ENCODE results near the gene DEFB132.
A peak's percentile ranks its signal among the peaks of the same experiment; 100 is the strongest.

The DEFB132 gene

DNA sequence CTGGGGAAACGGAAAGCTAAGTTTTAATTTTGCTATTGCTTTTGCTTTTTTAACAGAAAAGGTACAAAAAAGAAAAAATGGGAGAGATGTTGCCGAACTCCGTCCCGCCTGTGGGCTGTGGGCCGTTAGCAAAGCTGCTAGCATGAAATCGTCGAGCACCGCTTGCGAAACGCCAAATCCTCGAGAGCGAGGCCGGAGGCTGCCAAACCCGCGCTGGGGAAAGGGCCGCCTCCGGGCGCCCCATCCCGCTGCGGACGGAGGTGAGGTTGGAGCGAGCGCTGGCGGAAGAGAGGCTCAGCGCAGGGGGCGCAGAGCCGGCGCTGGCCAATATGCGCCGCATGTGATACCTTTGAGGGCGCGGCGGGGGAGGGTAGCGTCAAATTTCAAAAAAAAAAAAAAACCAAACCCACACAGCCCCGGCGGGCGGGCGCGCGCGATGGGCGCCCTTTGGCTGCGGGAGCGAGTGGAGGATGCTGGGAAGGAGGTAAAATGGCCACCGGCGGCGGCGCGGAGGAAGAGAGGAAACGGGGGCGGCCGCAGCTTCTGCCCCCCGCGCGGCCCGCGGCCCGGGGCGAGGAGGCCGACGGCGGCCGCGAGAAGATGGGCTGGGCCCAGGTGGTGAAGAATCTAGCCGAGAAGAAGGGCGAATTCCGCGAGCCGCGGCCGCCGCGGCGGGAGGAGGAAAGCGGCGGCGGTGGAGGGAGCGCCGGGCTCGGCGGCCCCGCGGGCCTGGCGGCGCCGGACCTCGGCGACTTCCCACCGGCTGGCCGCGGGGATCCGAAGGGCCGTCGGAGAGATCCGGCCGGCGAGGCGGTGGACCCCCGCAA is 39.8 kb downstream of the DEFB132 start, which contains the start of gene ZCCHC3:
TSS of gene ZCCHC3 (plus strand) at position 473 of the 827 bp plus-strand sequence. CDS start at position 490, 17 bp downstream.
- H3K36me3 ChIP-seq (ENCODE audit: control insufficient read depth in 2 of 2, insufficient read depth in 2 of 2, low read length in 2 of 2): peaks cover 2 to 4% of the 10 kb centered on the region in 2 donors
- no peaks in the 10 kb centered on the region for H3K9me3 ChIP-seq (ENCODE audit: control insufficient read depth in 2 of 2, low read length in 2 of 2)
- peak within 1 kb of the TSS; percentile 84 to 92 for H3K9ac ChIP-seq (ENCODE audit: low read length in 2 of 2)
- H3K27me3 ChIP-seq (ENCODE audit: control insufficient read depth in 1 of 2, insufficient read depth in 2 of 2, low read length in 2 of 2): no peaks in the 10 kb centered on the region
- H3K4me3 ChIP-seq (ENCODE audit: low read length in 2 of 2): peak within 1 kb of the TSS; percentile 91 to 97
- peak within 1 kb of the TSS; percentile 87 for H3K27ac ChIP-seq (ENCODE audit: low read length)
- peaks cover 27% of the 10 kb centered on the region for H3K4me1 ChIP-seq (ENCODE audit: control insufficient read depth, insufficient read depth, low read length)

DNA sequence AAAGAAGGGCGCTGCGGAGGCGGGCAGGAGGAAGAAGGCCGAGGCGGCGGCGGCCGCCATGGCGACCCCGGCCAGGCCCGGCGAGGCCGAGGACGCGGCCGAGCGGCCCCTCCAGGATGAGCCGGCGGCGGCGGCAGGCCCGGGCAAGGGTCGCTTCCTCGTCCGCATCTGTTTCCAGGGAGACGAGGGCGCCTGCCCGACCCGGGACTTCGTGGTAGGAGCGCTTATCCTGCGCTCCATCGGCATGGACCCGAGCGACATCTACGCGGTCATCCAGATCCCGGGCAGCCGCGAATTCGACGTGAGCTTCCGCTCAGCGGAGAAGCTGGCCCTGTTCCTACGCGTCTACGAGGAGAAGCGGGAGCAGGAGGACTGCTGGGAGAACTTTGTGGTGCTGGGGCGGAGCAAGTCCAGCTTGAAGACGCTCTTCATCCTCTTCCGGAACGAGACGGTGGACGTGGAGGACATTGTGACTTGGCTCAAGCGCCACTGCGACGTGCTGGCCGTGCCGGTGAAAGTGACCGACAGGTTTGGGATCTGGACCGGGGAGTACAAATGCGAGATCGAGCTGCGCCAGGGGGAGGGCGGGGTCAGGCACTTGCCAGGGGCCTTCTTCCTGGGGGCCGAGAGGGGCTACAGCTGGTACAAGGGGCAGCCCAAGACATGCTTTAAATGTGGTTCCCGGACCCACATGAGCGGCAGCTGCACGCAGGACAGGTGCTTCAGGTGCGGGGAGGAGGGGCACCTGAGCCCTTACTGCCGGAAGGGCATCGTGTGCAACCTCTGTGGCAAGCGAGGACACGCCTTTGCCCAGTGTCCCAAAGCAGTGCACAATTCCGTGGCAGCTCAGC is 40.6 kb downstream of the DEFB132 start:
- peaks cover 27% of the 10 kb centered on the region for H3K4me1 ChIP-seq (ENCODE audit: control insufficient read depth, insufficient read depth, low read length)
- H3K27ac ChIP-seq (ENCODE audit: low read length): peak overlapping the region; percentile 87
- peaks cover 4% of the 10 kb centered on the region in 2 donors for H3K36me3 ChIP-seq (ENCODE audit: control insufficient read depth in 2 of 2, insufficient read depth in 2 of 2, low read length in 2 of 2)
- H3K4me3 ChIP-seq (ENCODE audit: low read length in 2 of 2): peak overlapping the region; percentile 91 to 97
- no peaks in the 10 kb centered on the region for H3K27me3 ChIP-seq (ENCODE audit: control insufficient read depth in 1 of 2, insufficient read depth in 2 of 2, low read length in 2 of 2)
- no peaks in the 10 kb centered on the region for H3K9me3 ChIP-seq (ENCODE audit: control insufficient read depth in 2 of 2, low read length in 2 of 2)
- peak overlapping the region; percentile 84 to 92 for H3K9ac ChIP-seq (ENCODE audit: low read length in 2 of 2)

DNA sequence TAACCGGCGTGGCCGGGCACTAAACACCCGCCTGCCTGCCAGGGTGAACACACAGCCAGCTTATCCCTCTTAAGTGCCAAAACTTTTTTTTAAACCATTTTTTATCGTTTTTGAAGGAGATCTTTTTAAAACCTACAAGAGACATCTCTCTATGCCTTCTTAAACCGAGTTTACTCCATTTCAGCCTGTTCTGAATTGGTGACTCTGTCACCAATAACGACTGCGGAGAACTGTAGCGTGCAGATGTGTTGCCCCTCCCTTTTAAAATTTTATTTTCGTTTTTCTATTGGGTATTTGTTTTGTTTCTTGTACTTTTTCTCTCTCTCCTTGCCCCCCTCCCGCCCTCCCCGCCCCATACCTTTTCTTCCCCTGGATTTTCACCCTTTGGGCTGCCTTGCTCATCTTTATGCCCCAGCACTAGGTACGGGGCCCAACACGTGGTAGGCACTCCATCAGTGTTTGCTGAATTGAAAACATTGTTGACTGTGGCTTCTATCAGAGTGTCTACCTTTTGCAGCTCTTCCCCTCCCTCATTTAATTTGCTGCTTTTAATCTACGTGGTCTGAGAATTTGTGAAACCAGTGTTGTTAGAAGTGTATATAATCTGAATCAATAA is 41.4 kb downstream of the DEFB132 start:
- Histone ChIP-seq H3K27me3 (ENCODE audit: control insufficient read depth in 1 of 2, insufficient read depth in 2 of 2, low read length in 2 of 2) (no peaks in the 10 kb centered on the region), H3K9me3 (ENCODE audit: control insufficient read depth in 2 of 2, low read length in 2 of 2) (no peaks in the 10 kb centered on the region), H3K4me1 (ENCODE audit: control insufficient read depth, insufficient read depth, low read length) (peaks cover 27% of the 10 kb centered on the region), H3K9ac (ENCODE audit: low read length in 2 of 2) (peak overlapping the region; percentile 84 to 92), H3K27ac (ENCODE audit: low read length) (peak overlapping the region; percentile 87), H3K36me3 (ENCODE audit: control insufficient read depth in 2 of 2, insufficient read depth in 2 of 2, low read length in 2 of 2) (peaks cover 4% of the 10 kb centered on the region in 2 donors), H3K4me3 (ENCODE audit: low read length in 2 of 2) (peak overlapping the region; percentile 91 to 97)

DNA sequence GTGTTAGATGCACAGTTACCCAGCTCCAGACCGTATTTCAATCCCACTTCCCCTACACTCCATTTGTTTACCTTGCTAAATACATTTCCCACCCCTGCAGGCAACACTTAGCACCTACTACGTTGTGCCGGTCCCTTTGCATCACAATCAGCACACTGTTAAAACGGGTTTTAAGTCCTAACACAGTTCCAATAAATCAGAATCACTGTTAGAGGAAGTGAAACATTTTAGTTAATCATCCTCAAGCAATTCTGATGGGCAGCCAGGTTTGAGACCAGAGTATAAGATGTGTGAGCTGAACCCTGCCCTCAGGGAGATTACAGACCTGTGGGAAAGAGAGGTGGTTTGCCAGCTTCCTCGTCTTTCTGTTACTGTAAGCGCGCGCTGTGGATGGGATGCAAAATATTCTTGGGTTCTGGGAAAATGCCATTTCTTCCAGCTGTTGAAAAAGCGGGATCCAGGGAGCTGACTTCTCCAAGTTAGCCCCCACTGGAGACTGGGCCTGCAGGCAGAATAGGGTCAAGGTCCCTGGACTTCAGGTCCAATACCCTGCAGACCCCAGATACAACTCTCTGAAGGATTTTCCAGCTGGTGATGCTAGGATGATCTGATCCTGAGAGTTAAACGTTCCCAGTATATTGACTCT is 42.9 kb downstream of the DEFB132 start:
- Histone ChIP-seq H3K4me3 (ENCODE audit: low read length in 2 of 2) (peak overlapping the region; percentile 45 to 97), H3K36me3 (ENCODE audit: control insufficient read depth in 2 of 2, insufficient read depth in 2 of 2, low read length in 2 of 2) (peaks cover 4% of the 10 kb centered on the region in 2 donors), H3K27ac (ENCODE audit: low read length) (no peak overlapping the region), H3K27me3 (ENCODE audit: control insufficient read depth in 1 of 2, insufficient read depth in 2 of 2, low read length in 2 of 2) (no peaks in the 10 kb centered on the region), H3K4me1 (ENCODE audit: control insufficient read depth, insufficient read depth, low read length) (peaks cover 27% of the 10 kb centered on the region), H3K9me3 (ENCODE audit: control insufficient read depth in 2 of 2, low read length in 2 of 2) (no peaks in the 10 kb centered on the region), H3K9ac (ENCODE audit: low read length in 2 of 2) (peak overlapping the region in 1 of 2 donors; percentile 39)

DNA sequence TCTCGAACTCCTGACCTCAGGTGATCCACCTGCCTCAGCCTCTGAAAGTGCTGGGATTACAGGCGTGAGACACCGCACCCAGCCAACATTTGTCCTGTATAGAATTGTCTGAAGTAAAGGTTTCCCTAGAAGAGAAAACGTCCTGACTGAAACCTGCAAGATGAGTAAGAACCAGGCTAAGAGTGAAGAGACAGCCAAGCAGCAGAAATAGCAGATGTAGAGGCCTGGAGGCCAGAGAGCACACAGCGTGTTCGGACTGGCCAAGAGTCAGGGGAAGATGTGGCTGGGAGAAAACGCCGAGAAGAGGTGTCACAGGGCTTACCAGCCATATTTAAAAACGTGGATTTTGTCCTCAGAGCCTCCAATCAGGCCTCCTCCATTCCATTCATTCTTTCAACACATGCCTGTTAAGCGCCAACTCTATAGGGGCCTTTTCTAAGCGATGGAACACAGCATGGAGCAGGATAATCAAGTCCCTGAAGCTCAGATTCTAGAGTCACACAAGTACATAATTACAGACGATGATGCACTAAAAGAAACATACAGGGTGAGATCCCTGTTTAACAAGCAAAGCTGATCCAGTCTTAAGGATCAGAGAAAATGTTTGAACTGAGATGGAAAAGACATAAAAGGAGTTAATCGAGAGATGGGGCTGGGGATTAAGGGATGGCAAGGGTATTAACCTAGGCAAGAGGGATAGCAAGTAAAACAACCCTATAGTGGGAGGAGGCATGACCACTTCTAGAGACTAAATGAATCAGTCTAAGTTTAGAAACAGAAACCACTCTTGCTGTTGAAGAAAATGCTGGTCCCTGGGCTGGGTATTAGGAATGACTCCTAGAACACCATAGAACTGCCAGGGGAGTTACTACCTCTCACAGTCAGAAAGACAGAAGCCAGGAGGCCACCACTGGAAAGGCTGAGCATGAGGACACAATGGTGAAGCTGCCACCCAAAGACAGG is 44.6 kb downstream of the DEFB132 start:
- no peak overlapping the region for H3K27ac ChIP-seq (ENCODE audit: low read length)
- H3K9me3 ChIP-seq (ENCODE audit: control insufficient read depth in 2 of 2, low read length in 2 of 2): no peaks in the 10 kb centered on the region
- H3K27me3 ChIP-seq (ENCODE audit: control insufficient read depth in 1 of 2, insufficient read depth in 2 of 2, low read length in 2 of 2): no peaks in the 10 kb centered on the region
- peaks cover 4% of the 10 kb centered on the region in 2 donors for H3K36me3 ChIP-seq (ENCODE audit: control insufficient read depth in 2 of 2, insufficient read depth in 2 of 2, low read length in 2 of 2)
- no peak overlapping the region for H3K4me3 ChIP-seq (ENCODE audit: low read length in 2 of 2)
- peaks cover 27% of the 10 kb centered on the region for H3K4me1 ChIP-seq (ENCODE audit: control insufficient read depth, insufficient read depth, low read length)
- H3K9ac ChIP-seq (ENCODE audit: low read length in 2 of 2): no peak overlapping the region

DNA sequence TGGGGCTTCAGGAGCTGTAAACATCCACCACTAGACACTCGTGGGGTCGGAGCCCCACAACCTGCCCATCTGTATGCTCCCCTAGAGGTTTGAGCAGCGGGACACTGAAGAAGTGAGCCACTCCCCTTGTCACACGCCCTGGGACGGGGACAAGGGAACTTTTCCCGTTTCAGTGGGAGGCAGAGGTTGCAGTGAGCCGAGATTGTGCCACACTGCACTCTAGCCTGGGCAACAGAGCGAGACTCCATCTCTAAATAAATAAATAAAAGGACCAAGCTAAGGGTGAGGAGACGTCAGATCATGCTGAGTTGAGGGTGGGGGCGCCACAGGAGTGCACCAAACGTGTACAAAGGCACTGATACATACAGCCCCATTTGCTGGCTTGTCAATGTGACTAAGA is 48.2 kb downstream of the DEFB132 start:
- H3K27ac ChIP-seq (ENCODE audit: low read length): no peak overlapping the region
- H3K27me3 ChIP-seq (ENCODE audit: control insufficient read depth in 1 of 2, insufficient read depth in 2 of 2, low read length in 2 of 2): no peaks in the 10 kb centered on the region
- peaks cover 22% of the 10 kb centered on the region for H3K4me1 ChIP-seq (ENCODE audit: control insufficient read depth, insufficient read depth, low read length)

DNA sequence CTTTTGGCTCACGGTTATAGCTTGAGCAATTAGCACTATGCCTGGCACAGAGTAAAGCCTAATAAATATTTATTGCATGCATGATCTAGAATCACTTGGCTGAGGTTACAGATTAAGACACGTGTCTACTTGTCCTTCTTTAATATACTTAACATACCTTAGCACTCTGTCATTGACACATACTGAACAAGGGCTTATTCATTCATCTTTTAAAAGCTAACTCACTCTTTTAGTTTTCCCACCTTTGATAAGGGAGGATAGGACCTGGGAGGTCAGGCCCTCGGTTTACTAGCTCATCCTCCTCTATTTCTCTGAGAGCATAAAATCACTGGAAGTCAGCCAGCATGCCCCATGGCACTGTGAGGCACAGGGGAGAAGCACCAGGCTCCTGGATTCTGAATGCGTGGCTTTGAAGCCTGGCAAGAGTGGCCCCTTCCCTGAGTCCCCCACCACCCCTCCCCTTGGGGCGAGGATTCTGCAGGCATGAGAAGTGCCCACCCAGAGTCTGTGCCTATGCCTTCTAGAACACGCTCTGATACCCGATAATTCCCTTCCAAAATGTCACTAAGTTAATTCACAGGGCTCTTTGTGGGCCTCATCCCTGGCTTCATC is 51.0 kb downstream of the DEFB132 start:
- Histone ChIP-seq H3K9me3 (ENCODE audit: control insufficient read depth in 2 of 2, low read length in 2 of 2) (no peaks in the 10 kb centered on the region), H3K27me3 (ENCODE audit: control insufficient read depth in 1 of 2, insufficient read depth in 2 of 2, low read length in 2 of 2) (no peaks in the 10 kb centered on the region), H3K4me3 (ENCODE audit: low read length in 2 of 2) (no peak overlapping the region), H3K9ac (ENCODE audit: low read length in 2 of 2) (no peak overlapping the region), H3K4me1 (ENCODE audit: control insufficient read depth, insufficient read depth, low read length) (peaks cover 16% of the 10 kb centered on the region), H3K27ac (ENCODE audit: low read length) (peak overlapping the region; percentile 77), H3K36me3 (ENCODE audit: control insufficient read depth in 2 of 2, insufficient read depth in 2 of 2, low read length in 2 of 2) (no peaks in the 10 kb centered on the region)

More for the DNA sequence above, 48.2 kb downstream of the DEFB132 start:
- Histone ChIP-seq H3K9me3 (ENCODE audit: control insufficient read depth in 2 of 2, low read length in 2 of 2) (no peaks in the 10 kb centered on the region), H3K36me3 (ENCODE audit: control insufficient read depth in 2 of 2, insufficient read depth in 2 of 2, low read length in 2 of 2) (peaks cover 0 to 2% of the 10 kb centered on the region in 2 donors), H3K9ac (ENCODE audit: low read length in 2 of 2) (no peak overlapping the region), H3K4me3 (ENCODE audit: low read length in 2 of 2) (no peak overlapping the region)

DNA sequence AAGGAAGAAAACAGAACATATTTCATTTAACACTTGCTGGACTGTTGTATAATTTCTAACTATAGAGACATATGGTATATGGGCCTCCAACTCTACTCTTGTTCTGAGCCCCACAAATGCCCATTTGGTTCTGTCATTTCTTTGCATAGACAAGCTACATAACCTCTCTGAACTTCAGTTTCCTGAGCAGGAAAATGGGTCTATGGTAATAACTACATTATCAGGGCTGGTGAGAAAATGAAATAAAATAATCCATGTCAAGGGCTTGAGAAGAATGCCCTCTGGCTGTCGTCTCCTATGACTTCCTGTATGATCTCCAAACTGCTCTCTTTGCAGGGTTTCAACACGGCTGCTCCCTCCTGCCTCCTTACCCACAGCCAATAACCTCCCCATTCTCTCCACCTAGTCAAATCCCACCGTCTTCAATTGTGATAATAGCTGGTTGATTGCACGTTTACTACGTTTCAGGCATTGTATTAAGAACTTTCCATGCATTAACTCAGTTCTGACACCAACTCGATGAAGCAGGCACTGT is 51.8 kb downstream of the DEFB132 start:
- Histone ChIP-seq H3K27me3 (ENCODE audit: control insufficient read depth in 1 of 2, insufficient read depth in 2 of 2, low read length in 2 of 2) (no peaks in the 10 kb centered on the region), H3K9ac (ENCODE audit: low read length in 2 of 2) (peak overlapping the region; percentile 55 to 59), H3K4me3 (ENCODE audit: low read length in 2 of 2) (peak overlapping the region; percentile 69 to 91)

More for the DNA sequence above, 51.8 kb downstream of the DEFB132 start:
- Histone ChIP-seq H3K36me3 (ENCODE audit: control insufficient read depth in 2 of 2, insufficient read depth in 2 of 2, low read length in 2 of 2) (no peaks in the 10 kb centered on the region), H3K9me3 (ENCODE audit: control insufficient read depth in 2 of 2, low read length in 2 of 2) (no peaks in the 10 kb centered on the region), H3K27ac (ENCODE audit: low read length) (peak overlapping the region; percentile 77), H3K4me1 (ENCODE audit: control insufficient read depth, insufficient read depth, low read length) (peaks cover 16% of the 10 kb centered on the region)
